ENCODE measurements around the gene PCDHGC4. TPM values are rescaled to one million over a fixed set of nuclear protein-coding genes. Genes with fewer than 3 reads are reported as not detected.
A peak's percentile ranks its signal among the peaks of the same experiment; 100 is the strongest.

The PCDHGC4 gene
- total RNA-seq, 4 donors from 2014 or later, result 0.31 to 20.4 (median 1.7) TPM; not detected in 1

DNA sequence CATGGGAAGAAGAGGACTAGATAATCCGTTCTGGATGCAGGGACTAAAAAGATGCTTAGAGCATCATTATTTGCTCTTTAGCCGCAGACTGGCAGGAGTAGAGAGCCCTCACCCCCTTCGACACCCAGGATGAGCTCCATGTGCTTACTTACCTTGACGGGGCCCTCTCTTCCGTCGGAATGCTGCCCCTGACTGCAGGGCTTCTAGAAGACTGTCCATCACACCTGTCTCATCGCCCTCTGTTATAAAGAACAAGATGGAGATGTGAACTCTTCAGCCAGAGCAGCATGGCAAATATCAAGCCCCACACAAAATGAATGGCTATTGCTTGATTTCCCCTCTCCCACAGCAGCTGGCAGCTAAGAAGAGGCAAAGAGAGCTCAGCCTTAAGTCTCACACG lies 39.2 kb downstream of the PCDHGC4 start:
- Histone ChIP-seq H3K4me1 (peaks cover 64 to 75% of the 10 kb centered on the region in 2 donors), H3K36me3 (peaks cover 0 to 50% of the 10 kb centered on the region in 2 donors), H3K27ac (peak overlapping the region; percentile 87 to 92 (median 90)), H3K27me3 (no peaks in the 10 kb centered on the region), H3K4me3 (no peak overlapping the region), H3K9me3 (no peaks in the 10 kb centered on the region)
- DNase-seq (no peak), ATAC-seq (no peak)
- in situ Hi-C loops (cut with MboI; ENCODE audit: low sequenced_read_pairs in 4 of 4), result loop anchor here in 1 of 4 donors (5.0 kb wide), 2 partner anchors 38 to 47 kb away; partner anchors contain the start of gene PCDHGC3
- TF ChIP-seq POLR2A (IDR thresholded peaks at IDR 0.05), result no peak
- TF ChIP-seq CTCF (IDR thresholded peaks at IDR 0.05 in 4 of 5, conservative IDR thresholded peaks at IDR 0.05 in 1 of 5), result no peak
- intact Hi-C loops (cut with DNase I; ENCODE audit: low total_unique reads), result loop anchor here (1.0 to 5.0 kb wide), 8 partner anchors 11 to 1873 kb away; partner anchors contain the start of genes DIAPH1, PCDHGA12, PCDHGB7 and PCDHGC3

- ATAC-seq (peak; percentile 58 to 65), DNase-seq (peak; percentile 88 to 94)
- TF ChIP-seq POLR2A (IDR thresholded peaks at IDR 0.05) (no peak), CTCF (IDR thresholded peaks at IDR 0.05 in 4 of 5, conservative IDR thresholded peaks at IDR 0.05 in 1 of 5) (peak; percentile 98 to 99 (median 99))
- intact Hi-C loops (cut with DNase I; ENCODE audit: low total_unique reads) (loop anchor here (1.0 to 5.0 kb wide), 9 partner anchors 12 to 1872 kb away; partner anchors contain the start of genes DIAPH1, PCDHGA12, PCDHGB7 and PCDHGC3), in situ Hi-C loops (cut with MboI; ENCODE audit: low sequenced_read_pairs in 4 of 4) (loop anchor here in 2 of 4 donors (5.0 kb wide), 2 partner anchors 37 to 48 kb away; partner anchors contain the start of gene PCDHGC3 (in 2 of the 2))
- H3K36me3 ChIP-seq, result peaks cover 0 to 50% of the 10 kb centered on the region in 2 donors
- no peaks in the 10 kb centered on the region for H3K27me3 ChIP-seq
- H3K27ac ChIP-seq, result peak overlapping the region; percentile 87 to 92 (median 90)
- peaks cover 64 to 75% of the 10 kb centered on the region in 2 donors for H3K4me1 ChIP-seq
- no peak overlapping the region for H3K4me3 ChIP-seq
- H3K9me3 ChIP-seq, result no peaks in the 10 kb centered on the region
Observed at GRCh38 chr5:141524604-141525597, 40.1 kb downstream of the PCDHGC4 start.

GRCh38 chr5:141525653-141526052 lies 40.8 kb downstream of the PCDHGC4 start:
- peak overlapping the region; percentile 87 to 92 (median 90) for H3K27ac ChIP-seq
- TF ChIP-seq CTCF (IDR thresholded peaks at IDR 0.05 in 4 of 5, conservative IDR thresholded peaks at IDR 0.05 in 1 of 5) (no peak), POLR2A (IDR thresholded peaks at IDR 0.05) (no peak)
- H3K4me3 ChIP-seq, result no peak overlapping the region
- DNase-seq (no peak), ATAC-seq (no peak)
- H3K9me3 ChIP-seq, result no peaks in the 10 kb centered on the region
- H3K36me3 ChIP-seq, result peaks cover 0 to 50% of the 10 kb centered on the region in 2 donors
- in situ Hi-C loops (cut with MboI; ENCODE audit: low sequenced_read_pairs in 4 of 4), result loop anchor here in 1 of 4 donors (5.0 kb wide), 1 partner anchor 48 kb away; the partner anchor contains the start of gene PCDHGC3
- intact Hi-C loops (cut with DNase I; ENCODE audit: low total_unique reads), result loop anchor here (1.0 to 2.0 kb wide), 4 partner anchors 17 to 204 kb away; partner anchors contain the start of gene PCDHGB7
- peaks cover 64 to 73% of the 10 kb centered on the region in 2 donors for H3K4me1 ChIP-seq
- no peaks in the 10 kb centered on the region for H3K27me3 ChIP-seq

- intact Hi-C loops (cut with DNase I; ENCODE audit: low total_unique reads) (no loop called here), in situ Hi-C loops (cut with MboI; ENCODE audit: low sequenced_read_pairs in 4 of 4) (loop anchor here in 1 of 4 donors (5.0 kb wide), 1 partner anchor 50 kb away; the partner anchor contains the start of gene PCDHGC3)
- no peak for DNase-seq
- no peaks in the 10 kb centered on the region for H3K27me3 ChIP-seq
- peak overlapping the region; percentile 79 to 88 (median 86) for H3K27ac ChIP-seq
- H3K9me3 ChIP-seq, result no peaks in the 10 kb centered on the region
- TF ChIP-seq CTCF (IDR thresholded peaks at IDR 0.05 in 4 of 5, conservative IDR thresholded peaks at IDR 0.05 in 1 of 5) (no peak), POLR2A (IDR thresholded peaks at IDR 0.05) (no peak)
- ATAC-seq, result no peak
- peaks cover 0 to 58% of the 10 kb centered on the region in 2 donors for H3K36me3 ChIP-seq
- H3K4me3 ChIP-seq, result no peak overlapping the region
- H3K4me1 ChIP-seq, result peaks cover 50 to 55% of the 10 kb centered on the region in 2 donors
Observed at GRCh38 chr5:141527426-141527825, 42.6 kb downstream of the PCDHGC4 start.
